ENCODE measurements around the gene DIO2.

- TF ChIP-seq CTCF (IDR thresholded peaks at IDR 0.05; ENCODE audit: borderline replicate concordance, extremely low read depth, low read length, poor library complexity, severe bottlenecking) (no peak), EZH2 (IDR thresholded peaks at IDR 0.05; ENCODE audit: borderline replicate concordance, low read depth, low read length, severe bottlenecking) (no peak)
These were observed 38.8 kb downstream of the DIO2 start for GRCh38 chr14:80172375-80173051.

Data from DND-41 (cell line).